ENCODE results near the gene DHRS2.

Gene DHRS2

DNA sequence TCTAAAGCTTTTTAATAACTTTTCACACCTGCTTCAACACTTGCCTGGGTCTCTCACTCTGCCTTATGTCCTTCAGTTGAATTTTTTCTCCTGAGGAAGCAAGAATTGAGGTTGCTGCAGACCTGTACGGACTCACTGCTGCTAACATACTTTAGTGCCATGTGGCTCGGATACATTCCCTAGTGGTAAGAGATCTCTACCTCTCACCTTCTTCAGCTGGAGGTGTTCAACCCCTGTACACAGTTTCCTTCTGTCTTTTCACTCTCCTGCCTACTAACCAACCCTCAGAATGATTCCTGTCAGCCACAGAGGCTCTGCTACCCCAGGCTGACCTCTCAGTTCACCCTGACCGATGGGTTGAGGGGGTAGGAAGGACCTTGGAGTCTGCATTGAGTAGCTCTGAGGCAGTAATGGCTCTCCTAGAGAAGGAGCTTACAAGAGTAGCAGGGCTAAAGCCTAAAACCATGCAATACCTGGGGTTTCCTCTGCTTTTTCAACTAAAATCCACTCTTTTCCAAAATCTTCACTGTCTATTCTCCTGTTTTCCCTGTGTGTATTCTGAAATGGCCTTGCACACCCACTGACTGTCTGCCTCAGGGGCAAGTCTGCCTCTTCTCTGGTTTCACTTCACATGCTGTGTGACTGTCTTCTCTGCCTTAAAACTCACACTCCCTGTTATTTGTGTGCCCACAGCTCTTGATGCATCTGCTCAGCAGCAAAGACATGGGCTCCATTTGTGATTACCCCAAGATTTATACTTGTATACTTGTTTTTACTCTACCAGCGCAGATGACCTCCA lies 14.0 kb upstream of the DHRS2 start:
- Mint-ChIP-seq H3K27me3 (ENCODE audit: low read depth) (no peaks in the 10 kb centered on the region), H3K4me3 (no peak overlapping the region), H3K36me3 (ENCODE audit: low read depth) (no peaks in the 10 kb centered on the region), H3K4me1 (ENCODE audit: low read depth) (no peaks in the 10 kb centered on the region), H3K27ac (no peak overlapping the region), H3K9me3 (peaks cover 17% of the 10 kb centered on the region)

DNA sequence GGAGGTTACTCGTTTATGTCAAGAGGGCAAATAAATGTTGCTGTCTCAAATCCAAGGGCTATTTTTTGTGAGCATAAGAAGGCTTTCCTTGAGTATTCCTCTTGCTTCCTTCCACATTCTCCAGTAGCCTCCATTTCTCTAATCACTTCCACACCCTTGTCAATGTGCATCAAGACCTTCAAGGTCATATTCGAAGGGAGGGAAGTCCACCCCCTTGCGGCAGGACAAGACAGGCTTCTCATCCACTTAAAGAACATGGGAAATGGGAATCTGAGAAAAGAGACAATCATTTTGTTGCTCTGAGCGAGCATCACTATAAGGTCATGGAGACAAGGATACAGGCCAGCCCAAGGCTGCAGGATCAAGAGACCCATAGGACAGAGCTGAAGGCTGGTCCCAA lies 13.2 kb upstream of the DHRS2 start:
- Mint-ChIP-seq H3K27ac (no peak overlapping the region), H3K4me1 (ENCODE audit: low read depth) (no peaks in the 10 kb centered on the region), H3K36me3 (ENCODE audit: low read depth) (no peaks in the 10 kb centered on the region), H3K4me3 (no peak overlapping the region), H3K9me3 (peaks cover 17% of the 10 kb centered on the region), H3K27me3 (ENCODE audit: low read depth) (no peaks in the 10 kb centered on the region)

DNA sequence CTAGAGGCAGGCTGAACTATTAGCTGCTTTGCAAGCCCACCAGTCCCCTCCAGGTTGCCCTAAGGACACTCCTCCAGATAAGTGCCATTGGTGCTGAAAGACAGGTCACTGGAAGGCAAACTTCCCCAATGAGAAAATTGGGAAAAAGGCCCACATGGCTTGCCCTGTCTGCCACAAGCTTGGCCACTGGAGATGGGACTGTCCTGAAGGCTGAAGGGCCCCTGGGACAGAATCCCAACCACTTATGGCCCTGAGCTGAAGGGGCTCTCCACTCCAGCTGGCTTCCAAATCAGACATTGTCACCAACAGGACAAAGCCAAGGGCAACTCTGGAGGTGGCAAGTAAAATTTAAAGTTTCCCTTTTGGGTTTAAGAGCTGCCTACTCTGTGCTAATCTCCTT lies 12.2 kb upstream of the DHRS2 start:
- H3K27me3 Mint-ChIP-seq (ENCODE audit: low read depth), result no peaks in the 10 kb centered on the region
- H3K4me3 Mint-ChIP-seq, result no peak overlapping the region
- no peaks in the 10 kb centered on the region for H3K4me1 Mint-ChIP-seq (ENCODE audit: low read depth)
- peaks cover 17% of the 10 kb centered on the region for H3K9me3 Mint-ChIP-seq
- H3K36me3 Mint-ChIP-seq (ENCODE audit: low read depth), result no peaks in the 10 kb centered on the region
- no peak overlapping the region for H3K27ac Mint-ChIP-seq

GRCh38 chr14:23624830-23625404 lies 11.2 kb upstream of the DHRS2 start:
- Mint-ChIP-seq H3K4me1 (ENCODE audit: low read depth) (no peaks in the 10 kb centered on the region), H3K27me3 (ENCODE audit: low read depth) (no peaks in the 10 kb centered on the region), H3K36me3 (ENCODE audit: low read depth) (no peaks in the 10 kb centered on the region)

DNA sequence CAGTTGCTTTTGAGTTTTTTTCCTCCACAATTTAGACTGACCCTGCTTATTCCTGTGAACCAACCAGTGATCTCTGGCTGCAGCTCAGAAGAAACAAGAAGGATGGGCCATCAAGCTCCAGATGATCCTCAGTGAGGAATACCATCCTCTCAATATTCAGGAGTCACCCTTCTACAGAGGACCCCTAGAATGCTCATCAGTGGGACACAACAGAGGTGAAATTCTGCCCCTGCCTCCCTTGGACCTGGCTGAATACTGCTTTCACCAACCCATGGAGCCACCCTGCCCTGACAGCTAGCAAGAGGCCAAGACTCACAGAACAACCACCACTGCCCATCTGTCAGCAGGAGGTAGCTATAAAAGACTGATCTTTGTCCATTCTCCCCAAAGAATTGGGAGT lies 9.2 kb upstream of the DHRS2 start:
- Mint-ChIP-seq H3K9me3 (peaks cover 17% of the 10 kb centered on the region), H3K36me3 (ENCODE audit: low read depth) (no peaks in the 10 kb centered on the region), H3K27ac (no peak overlapping the region), H3K4me1 (ENCODE audit: low read depth) (peaks cover under 1% of the 10 kb centered on the region), H3K27me3 (ENCODE audit: low read depth) (no peaks in the 10 kb centered on the region), H3K4me3 (no peak overlapping the region)

More at GRCh38 chr14:23624830-23625404, 11.2 kb upstream of the DHRS2 start:
- Mint-ChIP-seq H3K4me3 (no peak overlapping the region), H3K9me3 (peaks cover 17% of the 10 kb centered on the region), H3K27ac (no peak overlapping the region)

DNA sequence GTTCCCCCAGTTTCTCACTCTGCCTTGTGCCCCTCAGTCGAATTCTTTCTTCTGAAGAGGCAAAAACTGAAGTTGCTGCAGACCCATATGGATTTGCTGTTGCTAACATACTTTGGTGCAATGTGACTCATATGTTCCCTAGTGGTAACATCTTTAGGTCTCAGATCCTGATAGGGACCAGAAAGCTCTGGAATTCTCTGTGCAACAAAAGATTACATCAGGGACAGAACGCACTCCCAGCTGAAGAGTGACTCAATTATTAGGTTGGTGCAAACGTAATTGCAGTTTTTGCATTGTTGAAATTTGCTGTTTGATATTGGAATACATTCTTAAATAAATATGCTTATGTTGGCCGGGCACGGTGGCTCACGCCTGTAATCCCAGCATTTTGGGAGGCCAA lies 8.2 kb upstream of the DHRS2 start:
- no peaks in the 10 kb centered on the region for H3K27me3 Mint-ChIP-seq (ENCODE audit: low read depth)
- no peak overlapping the region for H3K4me3 Mint-ChIP-seq
- H3K9me3 Mint-ChIP-seq, result peaks cover 16% of the 10 kb centered on the region
- peaks cover 4% of the 10 kb centered on the region for H3K4me1 Mint-ChIP-seq (ENCODE audit: low read depth)
- H3K36me3 Mint-ChIP-seq (ENCODE audit: low read depth), result no peaks in the 10 kb centered on the region
- no peak overlapping the region for H3K27ac Mint-ChIP-seq

GRCh38 chr14:23629204-23629603 lies 7.0 kb upstream of the DHRS2 start:
- Mint-ChIP-seq H3K4me3 (no peak overlapping the region), H3K4me1 (ENCODE audit: low read depth) (peaks cover 4% of the 10 kb centered on the region), H3K27me3 (ENCODE audit: low read depth) (peaks cover 3% of the 10 kb centered on the region), H3K27ac (no peak overlapping the region), H3K36me3 (ENCODE audit: low read depth) (no peaks in the 10 kb centered on the region), H3K9me3 (peaks cover 14% of the 10 kb centered on the region)

GRCh38 chr14:23629832-23630396 lies 6.2 kb upstream of the DHRS2 start:
- Mint-ChIP-seq H3K4me1 (ENCODE audit: low read depth) (peaks cover 4% of the 10 kb centered on the region), H3K4me3 (no peak overlapping the region), H3K27me3 (ENCODE audit: low read depth) (peaks cover 3% of the 10 kb centered on the region), H3K9me3 (peaks cover 6% of the 10 kb centered on the region), H3K36me3 (ENCODE audit: low read depth) (no peaks in the 10 kb centered on the region), H3K27ac (no peak overlapping the region)

DNA sequence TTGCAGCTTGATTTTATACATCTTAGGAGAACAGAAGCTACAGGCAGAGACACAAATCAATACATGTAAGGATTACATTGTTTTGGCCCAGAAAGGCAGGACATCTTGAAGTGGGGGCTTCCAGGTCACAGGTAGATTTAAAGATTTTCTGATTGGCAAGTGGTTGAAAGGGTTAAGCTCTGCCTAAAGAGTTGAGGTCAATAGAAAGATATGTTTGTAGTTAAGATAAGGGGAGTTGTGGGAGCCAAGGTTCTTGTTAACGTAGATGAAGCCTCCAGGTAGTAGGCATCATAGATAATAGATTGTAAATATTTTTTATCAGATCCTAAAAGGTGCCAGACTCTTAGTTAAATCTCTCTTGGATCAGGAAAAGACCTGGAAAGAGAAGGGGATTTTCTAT lies 5.5 kb upstream of the DHRS2 start:
- H3K27ac Mint-ChIP-seq, result no peak overlapping the region
- peaks cover 4% of the 10 kb centered on the region for H3K4me1 Mint-ChIP-seq (ENCODE audit: low read depth)
- H3K36me3 Mint-ChIP-seq (ENCODE audit: low read depth), result no peaks in the 10 kb centered on the region
- H3K9me3 Mint-ChIP-seq, result no peaks in the 10 kb centered on the region
- H3K27me3 Mint-ChIP-seq (ENCODE audit: low read depth), result peaks cover 3% of the 10 kb centered on the region
- no peak overlapping the region for H3K4me3 Mint-ChIP-seq

- peaks cover 4% of the 10 kb centered on the region for H3K4me1 Mint-ChIP-seq (ENCODE audit: low read depth)
- no peaks in the 10 kb centered on the region for H3K36me3 Mint-ChIP-seq (ENCODE audit: low read depth)
- H3K27me3 Mint-ChIP-seq (ENCODE audit: low read depth), result peaks cover 3% of the 10 kb centered on the region
- H3K9me3 Mint-ChIP-seq, result no peaks in the 10 kb centered on the region
- H3K4me3 Mint-ChIP-seq, result no peak overlapping the region
- no peak overlapping the region for H3K27ac Mint-ChIP-seq
These were observed 4.9 kb upstream of the DHRS2 start for GRCh38 chr14:23631234-23631633.

DNA sequence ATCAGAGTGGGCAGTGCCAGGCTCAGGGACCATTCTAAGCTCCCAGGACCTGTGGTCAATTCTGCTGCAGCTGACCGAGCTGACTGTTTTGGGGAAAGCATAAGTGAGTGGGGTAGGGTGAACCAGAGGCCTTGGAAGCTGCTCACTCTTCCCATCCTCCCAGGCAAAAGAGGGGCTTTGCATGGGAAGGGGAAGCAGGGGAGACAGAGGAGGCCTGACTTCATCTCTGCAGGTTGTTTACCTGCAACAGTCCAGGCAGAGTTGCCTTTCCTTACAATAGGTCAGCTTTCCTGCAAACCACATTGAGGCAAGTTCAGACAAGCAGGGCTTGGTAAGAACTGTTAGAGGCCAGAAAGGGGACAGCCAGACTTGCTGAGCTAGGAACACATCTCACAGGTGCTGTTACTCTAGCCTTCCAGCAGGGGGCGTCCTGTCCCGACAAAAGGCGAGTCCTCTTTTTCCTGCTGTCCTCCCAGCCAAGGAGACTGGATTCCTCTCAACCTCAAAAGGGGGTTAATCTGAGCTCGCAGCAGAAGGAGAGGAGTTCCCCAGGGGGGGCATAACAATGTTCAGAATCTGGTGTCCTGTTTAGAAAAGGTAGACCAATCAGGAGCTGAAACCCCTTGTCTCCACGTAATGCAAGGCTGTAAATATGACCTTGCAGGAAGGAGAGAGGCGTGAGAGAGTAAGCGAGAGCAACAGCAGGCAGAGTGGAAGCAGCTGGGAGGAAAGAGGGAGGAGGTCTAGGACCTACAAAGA lies 4.3 kb upstream of the DHRS2 start:
- Mint-ChIP-seq H3K36me3 (ENCODE audit: low read depth) (no peaks in the 10 kb centered on the region), H3K27me3 (ENCODE audit: low read depth) (peaks cover 3% of the 10 kb centered on the region), H3K27ac (no peak overlapping the region), H3K4me1 (ENCODE audit: low read depth) (peaks cover 4% of the 10 kb centered on the region), H3K4me3 (no peak overlapping the region), H3K9me3 (no peaks in the 10 kb centered on the region)

DNA sequence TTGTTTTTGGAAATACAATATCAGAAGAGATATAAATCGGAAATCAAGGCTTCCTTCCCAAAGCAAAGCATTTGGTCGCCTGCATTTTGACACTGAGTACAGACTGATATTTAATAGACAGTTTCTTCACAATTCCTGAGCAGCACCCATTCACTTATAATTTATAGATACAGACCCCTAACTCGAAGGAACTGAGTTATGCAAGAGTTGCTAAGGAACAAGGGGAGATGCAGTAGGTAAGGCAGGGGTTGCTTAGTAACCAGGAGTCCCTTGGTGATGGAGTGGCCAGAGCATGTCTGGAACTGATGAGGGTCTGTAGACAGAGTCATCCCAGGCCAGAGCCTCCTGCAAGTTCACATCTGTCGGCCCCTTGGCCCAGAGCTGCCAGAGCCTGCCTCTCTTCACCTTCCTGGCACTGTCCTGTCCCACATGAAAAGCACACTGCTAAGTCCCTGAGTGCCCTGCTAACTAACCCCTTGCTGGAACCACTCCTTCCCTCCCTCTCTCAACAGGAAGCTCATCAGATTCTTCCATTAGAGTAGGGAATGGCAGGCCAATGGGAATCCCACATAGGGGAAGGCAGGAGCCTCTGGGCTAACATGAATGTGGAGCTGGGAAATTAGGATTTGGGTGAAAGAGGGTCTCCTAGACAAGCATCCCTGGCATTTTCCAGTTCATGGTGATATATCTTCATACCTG lies 3.6 kb upstream of the DHRS2 start:
- Mint-ChIP-seq H3K36me3 (ENCODE audit: low read depth) (no peaks in the 10 kb centered on the region), H3K4me1 (ENCODE audit: low read depth) (peaks cover 4% of the 10 kb centered on the region), H3K27me3 (ENCODE audit: low read depth) (peaks cover 3% of the 10 kb centered on the region), H3K9me3 (no peaks in the 10 kb centered on the region), H3K27ac (no peak overlapping the region), H3K4me3 (no peak overlapping the region)

DNA sequence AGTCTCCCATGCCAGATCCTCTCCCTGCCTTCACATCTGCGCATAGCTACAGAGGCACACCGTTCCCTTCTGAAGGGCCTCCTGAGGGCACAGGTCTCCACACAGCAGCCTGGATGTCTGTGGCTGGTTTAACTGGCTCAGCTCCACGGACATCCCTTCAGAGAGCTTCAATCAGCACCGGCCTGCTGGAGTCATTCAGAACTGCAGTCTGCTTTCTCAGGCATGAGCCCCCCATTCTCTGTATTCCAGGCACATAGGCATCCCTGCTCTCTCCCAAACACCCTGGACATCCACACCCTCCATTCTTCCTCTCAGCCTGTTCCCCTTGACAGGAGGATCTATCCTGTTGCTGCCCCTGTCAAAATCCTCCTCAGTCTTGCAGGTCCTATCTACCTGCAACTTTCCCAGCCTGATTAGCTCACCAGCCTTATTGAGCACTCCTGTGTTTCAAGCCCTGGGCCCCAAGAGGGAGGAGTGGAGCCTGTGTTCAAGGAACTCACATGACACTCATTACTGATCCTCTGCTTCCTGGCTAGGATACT lies 2.9 kb upstream of the DHRS2 start:
- Mint-ChIP-seq H3K27me3 (ENCODE audit: low read depth) (peaks cover 3% of the 10 kb centered on the region), H3K36me3 (ENCODE audit: low read depth) (no peaks in the 10 kb centered on the region), H3K4me1 (ENCODE audit: low read depth) (peaks cover 4% of the 10 kb centered on the region), H3K27ac (no peak overlapping the region), H3K9me3 (no peaks in the 10 kb centered on the region), H3K4me3 (no peak overlapping the region)
